ENCODE measurements around the gene FRMD3.

- TF ChIP-seq BHLHE40 (IDR thresholded peaks at IDR 0.05; ENCODE audit: borderline replicate concordance) (no peak), TARDBP (IDR thresholded peaks at IDR 0.05) (no peak), CTBP1 (IDR thresholded peaks at IDR 0.05; ENCODE audit: borderline replicate concordance) (no peak), SP1 (IDR thresholded peaks at IDR 0.05) (no peak), ARNT (IDR thresholded peaks at IDR 0.05) (no peak), FOXM1 (IDR thresholded peaks at IDR 0.05; ENCODE audit: borderline replicate concordance) (no peak)
Observed at GRCh38 chr9:83526901-83527300, 11.3 kb downstream of the FRMD3 start.

Measured in HEK293T (cell line).